ENCODE measurements around the gene SPRR1B.

The SPRR1B gene

GRCh38 chr1:152997901-152998300 is 33.1 kb upstream of the SPRR1B start (continued):
- TF ChIP-seq ATF2 (tag by site-specific recombination; IDR thresholded peaks at IDR 0.05; ENCODE audit: low read depth) (no peak), FEZF1 (tag by site-specific recombination; IDR thresholded peaks at IDR 0.05) (no peak), ZNF513 (tag by site-specific recombination; IDR thresholded peaks at IDR 0.05) (no peak), ZNF169 (tag by site-specific recombination; IDR thresholded peaks at IDR 0.05) (no peak), ZNF10 (tag by site-specific recombination; IDR thresholded peaks at IDR 0.05) (no peak)

GRCh38 chr1:152998476-152998875 is 32.5 kb upstream of the SPRR1B start:
- no peak overlapping the region for H3K27ac ChIP-seq (ENCODE audit: extremely low read depth, low read depth, low read length)
- H3K36me3 ChIP-seq (ENCODE audit: control insufficient read depth in 2 of 2, insufficient read depth in 1 of 2, low read length in 2 of 2): no peaks in the 10 kb centered on the region
- TF ChIP-seq ZSCAN16 (tag by site-specific recombination; IDR thresholded peaks at IDR 0.05): no peak
- no peak for TF ChIP-seq ZBTB26 (tag by site-specific recombination; optimal IDR thresholded peaks at IDR 0.05)
- TF ChIP-seq PRDM2 (tag by site-specific recombination; IDR thresholded peaks at IDR 0.05; ENCODE audit: borderline replicate concordance): no peak
- TF ChIP-seq ZNF18 (tag by site-specific recombination; IDR thresholded peaks at IDR 0.05): no peak
- TF ChIP-seq HOXC10 (CRISPR knock-in tag; IDR thresholded peaks at IDR 0.05): no peak
- no peak for TF ChIP-seq ZNF549 (tag by site-specific recombination; IDR thresholded peaks at IDR 0.05)
- no peaks in the 10 kb centered on the region for H3K9me3 ChIP-seq (ENCODE audit: control insufficient read depth, insufficient read depth, low read depth, low read length)
- H3K4me3 ChIP-seq (ENCODE audit: low read depth, low read length): no peak overlapping the region
- ChIA-PET CTCF (no interaction called here), POLR2A (no interaction called here)
- no peaks in the 10 kb centered on the region for H3K4me1 ChIP-seq (ENCODE audit: control insufficient read depth, insufficient read depth, low read length)

GRCh38 chr1:152999818-153000217 is 31.2 kb upstream of the SPRR1B start:
- H3K4me3 ChIP-seq (ENCODE audit: low read depth, low read length): no peak overlapping the region
- H3K9me3 ChIP-seq (ENCODE audit: control insufficient read depth, insufficient read depth, low read depth, low read length): no peaks in the 10 kb centered on the region
- H3K36me3 ChIP-seq (ENCODE audit: control insufficient read depth in 2 of 2, insufficient read depth in 1 of 2, low read length in 2 of 2): no peaks in the 10 kb centered on the region
- TF ChIP-seq ATF2 (tag by site-specific recombination; IDR thresholded peaks at IDR 0.05; ENCODE audit: low read depth) (no peak), ZNF704 (tag by site-specific recombination; IDR thresholded peaks at IDR 0.05) (no peak), ZFP69B (tag by site-specific recombination; IDR thresholded peaks at IDR 0.05) (no peak), REPIN1 (tag by site-specific recombination; IDR thresholded peaks at IDR 0.05; ENCODE audit: low read depth) (no peak)
- H3K4me1 ChIP-seq (ENCODE audit: control insufficient read depth, insufficient read depth, low read length): no peaks in the 10 kb centered on the region
- no peak overlapping the region for H3K27ac ChIP-seq (ENCODE audit: extremely low read depth, low read depth, low read length)
- ChIA-PET POLR2A (no interaction called here), CTCF (interaction anchor here (0.6 to 0.7 kb wide), 2 partner anchors 36 to 320 kb away, joined by 3 read pairs; no protein-coding TSS in a partner anchor)

Measured in HEK293 (cell line).